ENCODE results near the gene MUL1. TPM values are rescaled to one million over a fixed set of nuclear protein-coding genes. Genes with fewer than 3 reads are reported as not detected.

MUL1 gene
- total RNA-seq, 4 donors from 2014 or later, result 26.5 to 52.0 (median 43.8) TPM

GRCh38 chr1:20481643-20482498 lies 26.1 kb downstream of the MUL1 start:
- Histone ChIP-seq H3K4me3 (no peak overlapping the region), H3K9me3 (no peaks in the 10 kb centered on the region), H3K27ac (no peak overlapping the region), H3K4me1 (peaks cover 0 to 58% (median 15%) of the 10 kb centered on the region in 3 donors), H3K27me3 (peaks cover 39% of the 10 kb centered on the region), H3K36me3 (no peaks in the 10 kb centered on the region)
- TF ChIP-seq POLR2A (IDR thresholded peaks at IDR 0.05), result no peak
- no peak for TF ChIP-seq EP300 (IDR thresholded peaks at IDR 0.05)
- TF ChIP-seq POLR2AphosphoS5 (IDR thresholded peaks at IDR 0.05), result no peak
- TF ChIP-seq CTCF (IDR thresholded peaks at IDR 0.05), result no peak
- WGBS, 2 donors (ENCODE audit: low coverage in 1 of 2), result 48 to 63% methylated on average over 4 to 8 of the region's 10 CpGs
- no peak for ATAC-seq

GRCh38 chr1:20480951-20481617 lies 26.9 kb downstream of the MUL1 start:
- H3K27ac ChIP-seq, result no peak overlapping the region
- peaks cover 0 to 60% (median 16%) of the 10 kb centered on the region in 3 donors for H3K4me1 ChIP-seq

GRCh38 chr1:20480243-20480944 lies 27.6 kb downstream of the MUL1 start:
- ATAC-seq, result no peak
- no peak for TF ChIP-seq EP300 (IDR thresholded peaks at IDR 0.05)
- no peak for TF ChIP-seq POLR2AphosphoS5 (IDR thresholded peaks at IDR 0.05)
- TF ChIP-seq CTCF (IDR thresholded peaks at IDR 0.05), result no peak
- no peak for TF ChIP-seq POLR2A (IDR thresholded peaks at IDR 0.05)
- peaks cover 0 to 62% (median 16%) of the 10 kb centered on the region in 3 donors for H3K4me1 ChIP-seq
- H3K9me3 ChIP-seq, result no peaks in the 10 kb centered on the region
- WGBS, 2 donors (ENCODE audit: low coverage in 1 of 2), result 81 to 87% methylated on average over 4 to 9 of the region's 10 CpGs
- H3K36me3 ChIP-seq, result no peaks in the 10 kb centered on the region
- H3K27me3 ChIP-seq, result peaks cover 44% of the 10 kb centered on the region
- H3K4me3 ChIP-seq, result no peak overlapping the region
- no peak overlapping the region for H3K27ac ChIP-seq

More at GRCh38 chr1:20480951-20481617, 26.9 kb downstream of the MUL1 start:
- Histone ChIP-seq H3K36me3 (no peaks in the 10 kb centered on the region), H3K27me3 (peaks cover 39% of the 10 kb centered on the region), H3K9me3 (no peaks in the 10 kb centered on the region), H3K4me3 (no peak overlapping the region)
- no peak for ATAC-seq
- TF ChIP-seq CTCF (IDR thresholded peaks at IDR 0.05) (no peak), POLR2AphosphoS5 (IDR thresholded peaks at IDR 0.05) (no peak)
- 49% methylated on average over 3 of the region's 7 CpGs; no CpG with 5 or more reads in 1 of the 2 donors for WGBS, 2 donors (ENCODE audit: low coverage in 1 of 2)

- H3K4me1 ChIP-seq, result peaks cover 0 to 58% (median 16%) of the 10 kb centered on the region in 3 donors
- TF ChIP-seq POLR2AphosphoS5 (IDR thresholded peaks at IDR 0.05) (no peak), POLR2A (IDR thresholded peaks at IDR 0.05) (no peak), CTCF (IDR thresholded peaks at IDR 0.05) (no peak), EP300 (IDR thresholded peaks at IDR 0.05) (no peak)
- WGBS, 2 donors (ENCODE audit: low coverage in 1 of 2), result 75 to 93% methylated on average over 4 of the region's 4 CpGs
- no peaks in the 10 kb centered on the region for H3K9me3 ChIP-seq
- H3K27me3 ChIP-seq, result peaks cover 45% of the 10 kb centered on the region
- no peak overlapping the region for H3K4me3 ChIP-seq
- no peak overlapping the region for H3K27ac ChIP-seq
- no peak for ATAC-seq
- H3K36me3 ChIP-seq, result no peaks in the 10 kb centered on the region
Measured at GRCh38 chr1:20479840-20480239, 28.1 kb downstream of the MUL1 start.
